Stimulated activated CD8-positive, alpha-beta memory T cell treated with anti-CD3 and anti-CD28 coated beads, Interleukin-15, amount 100 ng/mL, for 1 hour (primary cell): Measurements from ENCODE around the gene SEC23IP.
"Not testable (repeated sequence)": the region's sequence is repeated elsewhere in the genome, so short reads cannot be mapped to it uniquely, and the experiment has no call there.

Experiments
- DNase-seq: peaks from one replicate; pipeline ENCODE4 v3.0.0-alpha.2; 2020; ENCODE audit warnings: low read depth

SEC23IP gene

DNA sequence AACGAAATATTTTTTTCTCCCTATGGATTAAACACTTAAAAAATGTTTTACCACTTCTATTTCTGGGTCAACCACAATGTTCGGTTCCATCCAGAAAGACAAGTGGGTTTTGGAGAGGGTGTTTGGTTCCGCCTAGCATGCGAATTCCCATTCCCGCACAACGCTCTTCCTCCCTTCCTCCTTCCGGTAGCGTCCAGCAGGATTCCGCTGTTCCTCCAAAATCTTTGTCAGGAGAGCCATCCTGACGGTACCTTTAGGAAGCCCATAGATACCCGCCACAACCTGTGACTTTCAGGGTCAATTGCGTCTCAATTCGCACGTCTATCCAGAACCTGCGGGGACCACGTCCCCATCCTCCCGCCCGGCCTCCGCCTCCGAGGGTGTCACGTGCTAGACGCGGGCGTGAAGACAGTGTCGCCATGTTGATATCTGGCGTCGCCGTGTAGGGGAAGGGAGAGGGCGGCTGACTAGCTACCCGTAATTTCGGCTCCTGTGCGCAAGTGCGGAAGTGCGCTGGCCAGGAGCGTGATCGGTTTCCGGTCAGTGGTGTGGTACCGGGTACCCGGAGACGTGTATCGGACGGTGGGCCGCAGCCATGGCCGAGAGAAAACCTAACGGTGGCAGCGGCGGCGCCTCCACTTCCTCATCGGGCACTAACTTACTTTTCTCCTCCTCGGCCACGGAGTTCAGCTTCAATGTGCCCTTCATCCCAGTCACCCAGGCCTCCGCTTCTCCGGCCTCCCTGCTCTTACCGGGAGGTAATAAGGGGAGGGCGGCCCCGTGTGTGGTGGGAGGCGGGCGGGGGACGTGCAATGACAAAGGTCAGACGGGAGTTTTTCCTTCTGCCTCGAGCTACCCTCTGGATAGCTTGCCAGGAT is at the start of gene SEC23IP:
SEC23IP (plus strand) TSS at position 543 of the 878 bp plus-strand sequence; CDS start at position 596, 53 bp downstream.
- DNase-seq = peak; percentile 84

- no peak for DNase-seq
Observed at GRCh38 chr10:119845656-119846055, 46.9 kb upstream of the SEC23IP start.

- no peak for DNase-seq
Observed at GRCh38 chr10:119849031-119849789, 43.3 kb upstream of the SEC23IP start.

DNA sequence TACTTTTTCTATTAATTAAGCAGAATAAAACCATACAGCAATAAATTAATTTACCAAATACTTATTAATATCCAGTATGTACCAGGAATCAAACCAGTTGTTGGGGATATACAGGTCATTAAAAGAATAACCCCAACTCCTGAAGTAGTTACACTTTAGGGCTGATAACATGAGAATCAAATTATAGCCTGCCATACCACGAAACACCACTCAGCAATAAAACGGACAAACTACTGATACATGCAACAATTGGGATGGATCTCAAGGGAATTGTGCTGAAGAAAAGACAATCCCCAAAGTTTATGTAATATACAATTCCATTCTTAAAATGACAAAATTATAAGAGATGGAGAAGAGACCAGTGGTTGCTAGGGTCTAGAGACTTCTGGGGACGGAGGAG is 42.6 kb upstream of the SEC23IP start:
- DNase-seq = no peak

DNA sequence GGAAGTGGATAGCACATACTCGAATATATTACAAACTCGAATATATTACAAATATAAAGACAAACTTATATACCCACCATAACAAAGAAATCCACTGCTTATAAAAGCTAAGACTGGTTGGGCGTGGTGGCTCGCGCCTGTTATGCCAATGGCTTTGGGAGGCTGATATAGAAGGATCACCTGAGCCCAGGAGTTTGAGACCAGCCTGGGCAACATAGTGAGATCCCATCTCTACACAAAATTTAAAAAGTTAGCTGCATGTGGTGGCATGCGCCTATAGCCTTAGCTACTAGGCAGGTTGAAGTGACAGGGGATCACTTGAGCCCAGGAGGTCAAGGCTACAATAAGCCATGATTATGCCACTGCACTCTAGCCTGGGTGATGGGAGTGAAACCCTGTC is 40.3 kb upstream of the SEC23IP start:
- DNase-seq = no peak

- DNase-seq = no peak
Observed at GRCh38 chr10:119852822-119853221, 39.7 kb upstream of the SEC23IP start.

- no peak for DNase-seq
Observed at GRCh38 chr10:119853574-119853973, 39.0 kb upstream of the SEC23IP start.

DNA sequence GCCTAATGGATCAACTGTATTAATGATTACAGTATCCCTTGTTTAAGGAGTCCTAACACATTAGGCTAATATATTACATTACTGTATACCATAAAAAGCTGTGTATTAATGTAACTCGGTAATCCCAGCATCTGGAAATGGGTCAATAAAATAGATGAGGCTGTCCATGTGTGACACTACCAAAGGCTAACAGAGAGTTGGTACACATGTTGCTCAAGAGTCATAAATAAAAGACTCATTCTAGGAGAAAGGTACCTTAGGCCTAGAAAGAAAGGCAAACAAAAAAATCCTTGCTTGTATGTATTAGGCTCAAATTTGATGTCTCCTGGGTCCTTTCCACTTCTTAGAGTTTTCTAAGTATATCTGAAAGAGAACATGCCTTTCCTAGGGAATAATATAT is 34.5 kb upstream of the SEC23IP start:
- DNase-seq = no peak

- DNase-seq = no peak
Observed at GRCh38 chr10:119859420-119860258, 32.9 kb upstream of the SEC23IP start.

- DNase-seq = no peak
Observed at GRCh38 chr10:119860866-119861607, 31.5 kb upstream of the SEC23IP start.

GRCh38 chr10:119862524-119862923 is 30.0 kb upstream of the SEC23IP start:
- DNase-seq = no peak

DNA sequence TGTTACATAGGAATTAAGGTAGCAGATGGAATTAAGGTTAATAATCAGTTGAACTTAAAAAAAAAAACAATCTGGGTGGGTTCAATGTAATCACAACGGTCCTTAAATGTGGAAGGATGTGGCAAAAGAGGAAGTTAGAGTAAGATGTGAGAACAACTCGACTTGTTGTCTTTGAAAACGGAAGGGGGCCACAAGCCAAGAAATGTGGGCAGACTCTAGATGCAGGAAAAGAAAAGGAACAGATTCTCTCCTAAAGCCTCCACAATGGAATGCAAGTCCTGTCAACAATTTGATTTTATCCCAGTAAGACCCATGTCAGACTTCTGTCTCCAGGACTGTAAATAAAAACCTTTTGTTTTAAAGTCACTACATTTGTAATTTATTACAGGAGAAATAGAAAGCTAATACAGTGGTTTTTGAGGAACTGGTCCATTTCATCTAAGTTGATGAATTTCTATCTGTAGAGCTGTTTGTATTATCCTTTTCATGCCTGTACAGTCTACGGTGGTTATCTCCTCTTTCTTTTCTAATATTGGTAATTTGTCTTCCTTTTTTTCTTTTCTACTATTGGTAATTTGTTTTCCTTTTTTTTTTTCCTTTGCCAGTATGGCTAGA is 28.5 kb upstream of the SEC23IP start:
- no peak for DNase-seq

- DNase-seq = no peak
Observed at GRCh38 chr10:119865699-119866240, 26.8 kb upstream of the SEC23IP start.

GRCh38 chr10:119867317-119867716 is 25.2 kb upstream of the SEC23IP start:
- no peak for DNase-seq

DNA sequence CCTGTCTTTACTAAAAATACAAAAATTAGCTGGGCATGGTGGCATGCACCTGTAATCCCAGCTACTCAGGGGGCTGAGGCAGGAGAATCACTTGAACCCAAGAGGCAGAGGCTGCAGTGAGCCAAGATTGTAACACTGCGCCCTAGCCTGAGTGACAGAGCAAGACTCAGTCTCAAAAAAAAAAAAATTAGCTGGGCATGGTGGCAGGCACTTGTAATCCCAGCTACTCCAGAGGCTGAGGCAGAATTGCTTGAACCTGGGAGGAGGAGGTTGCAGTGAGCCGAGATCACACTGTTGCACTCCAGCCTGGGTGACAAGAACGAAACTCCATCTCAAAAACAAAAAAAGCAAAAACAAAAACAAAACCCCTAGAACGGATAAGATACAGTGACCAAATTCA is 23.1 kb upstream of the SEC23IP start:
- DNase-seq = not testable (repeated sequence)

DNA sequence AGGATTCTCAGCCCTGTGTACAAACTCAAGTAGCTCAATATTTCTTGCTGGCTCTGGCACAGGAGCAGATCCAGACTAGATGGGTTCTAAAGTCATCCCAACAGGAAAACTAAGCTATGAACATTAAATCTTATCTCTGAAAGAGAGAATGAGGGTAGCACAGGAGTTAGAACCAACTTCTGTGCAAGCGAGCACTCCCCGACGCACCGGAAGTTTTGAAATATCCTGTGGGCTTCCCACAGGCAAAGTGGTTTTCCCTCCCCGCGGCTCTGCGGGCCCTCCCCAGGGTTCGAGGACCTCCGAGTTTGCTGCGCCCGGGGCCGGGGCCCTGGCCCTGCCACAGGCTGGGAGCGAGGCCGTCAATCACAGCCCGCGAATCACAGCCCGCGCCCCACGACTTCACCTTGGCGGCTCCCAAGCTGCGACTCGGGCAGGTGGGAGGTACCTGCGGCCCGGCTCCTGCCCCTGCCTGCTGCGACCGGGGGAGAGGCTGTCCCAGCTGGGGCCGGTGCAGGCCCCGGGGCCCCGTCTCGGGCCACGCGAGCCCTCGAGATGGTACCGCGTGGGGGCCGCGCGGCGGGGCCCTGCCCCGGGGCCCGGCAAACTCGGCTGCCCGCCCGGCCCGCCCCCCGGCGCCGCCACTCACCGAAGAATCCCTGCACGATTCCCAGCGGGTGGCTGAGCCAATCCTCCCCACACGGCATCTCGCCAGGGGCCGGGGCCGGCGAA is 20.5 kb upstream of the SEC23IP start:
- peak; percentile 24 for DNase-seq

DNA sequence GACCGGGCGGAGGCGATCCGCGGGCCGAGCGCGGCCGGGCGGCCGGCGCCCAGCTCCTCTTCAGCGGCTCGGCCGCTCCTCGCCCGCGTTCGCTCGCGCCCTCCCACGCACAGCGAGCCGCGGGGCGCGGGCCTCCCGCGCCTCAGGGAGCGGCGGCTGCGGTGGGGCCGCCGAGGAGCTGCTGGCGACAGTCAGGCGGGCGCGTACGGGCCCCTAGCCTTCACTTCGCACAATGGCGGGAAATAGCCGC is 20.0 kb upstream of the SEC23IP start, which contains the start of gene MCMBP:
MCMBP (minus strand) TSS at position 234 of the 250 bp plus-strand sequence. CDS start 259 bp downstream, outside the sequence.
- no peak for DNase-seq

DNA sequence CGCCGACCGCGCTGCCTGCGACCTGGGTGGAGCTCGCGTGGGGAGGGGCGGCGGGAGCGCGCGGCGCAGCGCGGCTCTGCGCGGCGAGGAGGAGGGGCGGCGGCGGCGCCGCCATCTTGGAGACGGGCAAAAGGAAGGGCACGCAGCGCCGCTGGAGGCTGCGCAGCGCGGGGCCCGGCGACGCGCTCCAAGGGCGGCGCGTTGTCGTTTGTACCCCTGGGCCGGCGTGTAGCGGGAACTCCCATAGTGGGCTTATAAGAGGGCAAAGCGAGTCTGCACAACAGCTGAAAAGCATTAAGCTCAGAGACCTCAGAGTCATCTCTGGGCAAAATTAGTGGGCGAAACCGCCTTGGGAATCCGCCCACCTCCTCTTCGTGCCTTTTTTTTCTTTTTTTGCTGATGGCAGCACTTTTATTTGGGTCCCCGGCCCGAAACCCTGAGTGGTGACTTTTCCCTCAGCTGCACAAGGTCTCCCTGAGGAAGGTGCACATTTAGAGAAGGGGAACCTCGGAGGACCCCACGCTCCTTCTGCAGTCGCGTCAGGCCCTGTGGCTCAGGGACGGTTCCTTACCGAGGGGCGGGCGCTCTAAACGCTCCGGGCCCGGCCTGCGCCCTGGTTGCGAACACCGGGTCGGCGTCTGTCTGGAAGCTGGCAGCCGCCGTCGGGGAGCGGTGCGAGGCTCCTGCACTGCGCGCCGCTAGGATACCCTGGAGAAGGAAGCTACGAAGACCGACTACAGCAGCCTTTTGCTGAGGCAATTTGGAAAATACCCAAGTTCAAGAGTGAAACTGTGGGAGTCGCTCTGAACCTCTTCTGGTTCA is 19.5 kb upstream of the SEC23IP start:
- peak; percentile 70 for DNase-seq

GRCh38 chr10:119878524-119878923 is 14.0 kb upstream of the SEC23IP start:
- no peak for DNase-seq
